ENCODE measurements around the gene CDC42BPA. TPM values are rescaled to one million over a fixed set of nuclear protein-coding genes. Genes with fewer than 3 reads are reported as not detected.

The CDC42BPA gene
- total RNA-seq, 1 experiment from 2014 or later = 30.1 TPM

DNA sequence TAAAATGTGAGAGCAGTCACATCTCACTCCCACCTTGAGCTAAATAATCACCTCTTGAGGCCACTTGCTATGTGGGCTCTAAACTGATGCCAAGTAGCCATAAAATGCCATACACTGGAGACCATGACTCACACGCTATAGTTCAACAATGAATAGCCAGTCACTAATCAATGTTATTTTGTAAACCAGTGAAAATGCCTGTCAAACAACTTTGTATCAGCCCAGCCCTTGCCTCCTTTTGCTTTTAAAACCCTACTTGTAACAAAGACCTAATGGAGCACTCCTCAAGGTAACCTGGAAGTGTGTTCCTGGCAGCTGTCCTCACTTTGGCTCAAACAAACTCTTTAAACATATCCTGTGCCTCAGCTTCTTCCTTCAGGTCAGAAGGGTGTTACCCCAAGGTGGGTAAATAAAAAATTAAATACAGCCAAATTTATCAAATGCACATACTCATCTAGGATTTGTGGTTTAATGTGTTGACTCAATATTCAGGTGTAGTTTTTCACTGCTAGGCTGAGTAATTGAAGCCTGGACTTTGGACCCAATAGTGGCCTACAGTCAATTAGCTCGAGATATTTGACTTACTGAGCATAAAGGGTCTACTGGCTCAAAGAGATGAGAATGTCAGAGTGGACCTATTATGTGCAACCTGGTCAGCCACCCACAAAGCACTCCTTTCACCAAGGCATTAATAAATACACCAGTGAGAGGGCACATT is 223.9 kb downstream of the CDC42BPA start:
- Mint-ChIP-seq H3K4me3 (no peak overlapping the region), H3K27me3 (ENCODE audit: low read depth) (no peaks in the 10 kb centered on the region), H3K9me3 (no peaks in the 10 kb centered on the region), H3K27ac (no peak overlapping the region), H3K4me1 (no peaks in the 10 kb centered on the region), H3K36me3 (ENCODE audit: insufficient read depth in 1 of 3, low read depth in 3 of 3) (peaks cover 10 to 13% (median 10%) of the 10 kb centered on the region in 3 experiments; a peak in 5 of 7 replicates)
- Histone ChIP-seq H3K27ac (ENCODE audit: insufficient read length, low read depth, low read length) (no peak overlapping the region), H2AK5ac (ENCODE audit: insufficient read length, low read length) (no peak overlapping the region), H2AFZ (ENCODE audit: low read length) (no peak overlapping the region), H3K79me2 (ENCODE audit: insufficient read depth, low read length) (no peaks in the 10 kb centered on the region), H2BK120ac (ENCODE audit: low read depth, low read length, poor library complexity, severe bottlenecking) (no peak overlapping the region), H3K4ac (ENCODE audit: low read depth, low read length) (no peak overlapping the region), H3K23ac (ENCODE audit: insufficient read length, low read depth, low read length) (no peak overlapping the region), H3K79me1 (ENCODE audit: insufficient read depth, low read depth, low read length, poor library complexity, severe bottlenecking) (no peaks in the 10 kb centered on the region), H3T11ph (ENCODE audit: low read length) (no peak overlapping the region), H3K4me1 (ENCODE audit: insufficient read depth, low read length) (no peaks in the 10 kb centered on the region), H3K23me2 (ENCODE audit: insufficient read length, low read depth, low read length, poor library complexity, severe bottlenecking) (no peaks in the 10 kb centered on the region), H4K20me1 (ENCODE audit: control insufficient read depth, insufficient read depth, insufficient read length) (no peaks in the 10 kb centered on the region), H3K9me3 (ENCODE audit: control insufficient read depth, low read depth, low read length) (no peaks in the 10 kb centered on the region), H3K27me3 (ENCODE audit: insufficient read depth, low read length) (no peaks in the 10 kb centered on the region), H3K56ac (ENCODE audit: insufficient read length, low read depth, low read length) (no peak overlapping the region), H3K9ac (ENCODE audit: extremely low read depth, insufficient read length, low read length) (no peak overlapping the region), H3K14ac (ENCODE audit: insufficient read depth, low read length) (no peak overlapping the region), H2BK5ac (ENCODE audit: insufficient read length, low read length) (no peak overlapping the region), H2BK12ac (ENCODE audit: insufficient read length, low read depth, low read length) (no peak overlapping the region), H2BK15ac (ENCODE audit: low read depth, low read length) (no peak overlapping the region), H4K91ac (ENCODE audit: insufficient read length, low read depth, low read length) (no peak overlapping the region), H3K18ac (ENCODE audit: insufficient read length, low read depth, low read length) (no peak overlapping the region), H2BK20ac (ENCODE audit: low read depth, low read length, poor library complexity, severe bottlenecking) (no peak overlapping the region), H4K8ac (replicated peaks; ENCODE audit: insufficient read length, low read depth, low read length) (no peak overlapping the region), H4K5ac (ENCODE audit: insufficient read length, low read depth, low read length) (no peak overlapping the region), H3K4me2 (ENCODE audit: insufficient read depth, insufficient read length, low read length) (no peak overlapping the region)
- no CpG with 5 or more reads among the region's 2 CpGs for WGBS (ENCODE audit: extremely low coverage, insufficient read length, low lambda C conversion rate)
- DNase-seq = no peak
- TF ChIP-seq, protein P1, sequence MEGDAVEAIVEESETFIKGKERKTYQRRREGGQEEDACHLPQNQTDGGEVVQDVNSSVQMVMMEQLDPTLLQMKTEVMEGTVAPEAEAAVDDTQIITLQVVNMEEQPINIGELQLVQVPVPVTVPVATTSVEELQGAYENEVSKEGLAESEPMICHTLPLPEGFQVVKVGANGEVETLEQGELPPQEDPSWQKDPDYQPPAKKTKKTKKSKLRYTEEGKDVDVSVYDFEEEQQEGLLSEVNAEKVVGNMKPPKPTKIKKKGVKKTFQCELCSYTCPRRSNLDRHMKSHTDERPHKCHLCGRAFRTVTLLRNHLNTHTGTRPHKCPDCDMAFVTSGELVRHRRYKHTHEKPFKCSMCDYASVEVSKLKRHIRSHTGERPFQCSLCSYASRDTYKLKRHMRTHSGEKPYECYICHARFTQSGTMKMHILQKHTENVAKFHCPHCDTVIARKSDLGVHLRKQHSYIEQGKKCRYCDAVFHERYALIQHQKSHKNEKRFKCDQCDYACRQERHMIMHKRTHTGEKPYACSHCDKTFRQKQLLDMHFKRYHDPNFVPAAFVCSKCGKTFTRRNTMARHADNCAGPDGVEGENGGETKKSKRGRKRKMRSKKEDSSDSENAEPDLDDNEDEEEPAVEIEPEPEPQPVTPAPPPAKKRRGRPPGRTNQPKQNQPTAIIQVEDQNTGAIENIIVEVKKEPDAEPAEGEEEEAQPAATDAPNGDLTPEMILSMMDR (conservative IDR thresholded peaks at IDR 0.05) = no peak

Measured in H9 (cell line).